ENCODE results near the gene SOST.

The SOST gene

GRCh38 chr17:43707184-43707583, 51.4 kb downstream of the SOST start:
- no peak for DNase-seq (ENCODE audit: low spot score)

GRCh38 chr17:43706235-43706634, 52.4 kb downstream of the SOST start:
- no peak for DNase-seq (ENCODE audit: low spot score)
